Right ventricle myocardium superior (tissue), 1 donor: ENCODE measurements around the gene ECE1. TPM values are rescaled to one million over a fixed set of nuclear protein-coding genes. Genes with fewer than 3 reads are reported as not detected.

Experiments
- ATAC-seq: fragments of 200-7000 bp; cut with Tn5 transposase; one replicate; pipeline ENCODE4 v1.9.1; 2020; ENCODE audit warnings: mild to moderate bottlenecking; ENCODE audit not compliant: poor library complexity
- DNase-seq: peaks from one replicate; pipeline ENCODE4 v3.0.0-alpha.2; 2020
- intact Hi-C: fragments of 100-400 bp; cut with DNase I; formaldehyde crosslinking; loops from one replicate; pipeline ENCODE4 v1.11.2; 2022
- total RNA-seq: library from RNA; stranded (reverse); fragmentation: NEBNext Ultra II Directional; extraction: Animal tissue kit (Norgen Biotek cat#: 25700); gene quantifications from one replicate; pipeline ENCODE4 v1.2.1, GENCODE V29; 2021
- donor health status: DM: no; HTN: yes; CAD: no; lungs with severe emphysema.

The ECE1 gene
- total RNA-seq, 1 donor from 2014 or later, result 45.3 TPM

GRCh38 chr1:21280482-21280881 lies 9.8 kb downstream of the ECE1 start:
- ATAC-seq (no peak), DNase-seq (no peak)
- intact Hi-C loops, result no loop called here

GRCh38 chr1:21280011-21280471 lies 10.2 kb downstream of the ECE1 start:
- intact Hi-C loops, result no loop called here
- ATAC-seq (peak; percentile 57), DNase-seq (peak; percentile 76)

- intact Hi-C loops, result no loop called here
- ATAC-seq, result no peak
These were observed 11.1 kb downstream of the ECE1 start for GRCh38 chr1:21278860-21279845.

GRCh38 chr1:21278208-21278859 lies 11.9 kb downstream of the ECE1 start:
- DNase-seq (peak; percentile 73), ATAC-seq (peak; percentile 41)
- intact Hi-C loops, result no loop called here

More at GRCh38 chr1:21278860-21279845, 11.1 kb downstream of the ECE1 start:
- DNase-seq, result no peak

GRCh38 chr1:21277180-21277579 lies 13.1 kb downstream of the ECE1 start:
- DNase-seq (peak; percentile 81), ATAC-seq (peak; percentile 43)
- intact Hi-C loops, result no loop called here

GRCh38 chr1:21272540-21272939 lies 17.7 kb downstream of the ECE1 start:
- DNase-seq (no peak), ATAC-seq (no peak)
- intact Hi-C loops, result no loop called here

GRCh38 chr1:21271550-21271949 lies 18.7 kb downstream of the ECE1 start:
- DNase-seq, result no peak
- intact Hi-C loops, result no loop called here

GRCh38 chr1:21270086-21270689 lies 20.1 kb downstream of the ECE1 start:
- peak; percentile 89 for DNase-seq

More at GRCh38 chr1:21271550-21271949, 18.7 kb downstream of the ECE1 start:
- no peak for ATAC-seq

GRCh38 chr1:21269461-21270085 lies 20.7 kb downstream of the ECE1 start:
- ATAC-seq, result peak; percentile 71
- DNase-seq, result no peak
- intact Hi-C loops, result no loop called here

More at GRCh38 chr1:21270086-21270689, 20.1 kb downstream of the ECE1 start:
- intact Hi-C loops, result no loop called here
- peak; percentile 28 for ATAC-seq

- ATAC-seq (peak; percentile 50), DNase-seq (peak; percentile 63)
- intact Hi-C loops, result no loop called here
These were observed 21.7 kb downstream of the ECE1 start for GRCh38 chr1:21268281-21269239.

GRCh38 chr1:21267191-21268077 lies 22.8 kb downstream of the ECE1 start:
- DNase-seq, result no peak
- no peak for ATAC-seq
- intact Hi-C loops, result no loop called here

GRCh38 chr1:21266119-21266774 lies 24.0 kb downstream of the ECE1 start:
- intact Hi-C loops, result no loop called here
- no peak for ATAC-seq
- DNase-seq, result no peak

GRCh38 chr1:21265644-21266043 lies 24.6 kb downstream of the ECE1 start:
- ATAC-seq (no peak), DNase-seq (no peak)
- intact Hi-C loops, result no loop called here

- intact Hi-C loops, result no loop called here
These were observed 25.4 kb downstream of the ECE1 start for GRCh38 chr1:21264898-21265297.

GRCh38 chr1:21263653-21264225 lies 26.5 kb downstream of the ECE1 start:
- ATAC-seq (no peak), DNase-seq (no peak)
- intact Hi-C loops, result no loop called here

More at GRCh38 chr1:21264898-21265297, 25.4 kb downstream of the ECE1 start:
- DNase-seq (no peak), ATAC-seq (no peak)

GRCh38 chr1:21263052-21263429 lies 27.2 kb downstream of the ECE1 start:
- no peak for ATAC-seq

More at GRCh38 chr1:21263052-21263429, 27.2 kb downstream of the ECE1 start:
- intact Hi-C loops, result no loop called here
- no peak for DNase-seq
